Endodermal cell (in vitro differentiated cells): ENCODE results near the gene SREBF2. TPM values are rescaled to one million over a fixed set of nuclear protein-coding genes. Genes with fewer than 3 reads are reported as not detected.

ENCODE experiments used
- DNase-seq: peaks from one replicate; pipeline ENCODE4 v3.0.0-alpha.2; 2017
- H3K27ac ChIP-seq: 2 replicates; pipeline ENCODE4 v1.5.1; 2013; ENCODE audit warnings: mild to moderate bottlenecking, low read depth, low read length, moderate library complexity
- H3K27me3 ChIP-seq: 2 replicates; pipeline ENCODE4 v1.6.1; 2013; ENCODE audit warnings: mild to moderate bottlenecking, low read length, moderate library complexity; ENCODE audit not compliant: insufficient read depth, control insufficient read depth, poor library complexity, severe bottlenecking
- H3K36me3 ChIP-seq: 2 replicates; pipeline ENCODE4 v1.7.0; 2013; ENCODE audit warnings: mild to moderate bottlenecking, low read length, moderate library complexity; ENCODE audit not compliant: control insufficient read depth, insufficient read depth
- H3K4me1 ChIP-seq: one replicate; pipeline ENCODE4 v1.7.0; 2013; ENCODE audit warnings: low read length; ENCODE audit not compliant: control insufficient read depth, insufficient read depth
- H3K4me3 ChIP-seq: 2 replicates; pipeline ENCODE4 v1.5.1; 2013; ENCODE audit warnings: mild to moderate bottlenecking, low read length, moderate library complexity
- H3K9ac ChIP-seq: 2 replicates; pipeline ENCODE4 v1.6.1; 2013; ENCODE audit warnings: mild to moderate bottlenecking, low read length, moderate library complexity; ENCODE audit not compliant: poor library complexity, severe bottlenecking; ENCODE audit errors: extremely low read depth
- H3K9me3 ChIP-seq: 2 replicates; pipeline ENCODE4 v1.6.1; 2013; ENCODE audit warnings: mild to moderate bottlenecking, low read length, moderate library complexity; ENCODE audit not compliant: control insufficient read depth
- H3K27ac Mint-ChIP-seq: 2 replicates; pipeline ENCODE4 v1.8.0; 2020; ENCODE audit warnings: mixed read lengths
- H3K27me3 Mint-ChIP-seq: 2 replicates; pipeline ENCODE4 v1.8.0; 2021; ENCODE audit warnings: mild to moderate bottlenecking, mixed read lengths; ENCODE audit not compliant: insufficient read depth
- H3K36me3 Mint-ChIP-seq: 2 replicates; pipeline ENCODE4 v1.8.0; 2020; ENCODE audit warnings: low read depth, mixed read lengths
- H3K4me1 Mint-ChIP-seq: 2 replicates; pipeline ENCODE4 v1.8.0; 2020; ENCODE audit warnings: mixed read lengths
- H3K4me3 Mint-ChIP-seq: 2 replicates; pipeline ENCODE4 v1.8.0; 2020; ENCODE audit warnings: mild to moderate bottlenecking, moderate library complexity, mixed read lengths
- H3K9me3 Mint-ChIP-seq: 2 replicates; pipeline ENCODE4 v1.8.0; 2020; ENCODE audit warnings: mild to moderate bottlenecking, mixed read lengths
- CTCF ChIP-seq: fragments of 200-600 bp; sonication (generic); conservative IDR thresholded peaks from 2 replicates; pipeline ENCODE4 v1.5.0; 2021; ENCODE audit warnings: antibody characterized with exemption, mild to moderate bottlenecking
- WGBS, 2 experiments: methylation state at CpG; one replicate each; pipeline versions ENCODE4 v1.1.5 to v1.1.7; 2013; ENCODE audit warnings: missing lambda C conversion rate in 2 of 2, mixed read lengths in 1 of 2; ENCODE audit not compliant: insufficient coverage in 1 of 2, insufficient read length in 1 of 2; 5-methylcytosine and 5-hydroxymethylcytosine counted together
- long read RNA-seq, 4 experiments: library from polyadenylated mRNA in 2 of 4; library from RNA in 1 of 4; library from capped mRNA in 1 of 4; stranded (forward) in 3 of 4; unstranded in 1 of 4; transcript quantifications; one replicate each; pipeline ENCODE4 v2.0.0, GENCODE V29; 2020 to 2021; ENCODE audit warnings: inconsistent platforms in 1 of 4
- polyA plus RNA-seq, 2 experiments: library from polyadenylated mRNA; stranded (reverse); fragments of 50-300 nt; gene quantifications; one replicate each; pipeline ENCODE4 v1.2.3, GENCODE V29; 2013
- total RNA-seq, 2 donors: library from RNA; stranded (reverse); fragmentation: NEBNext Ultra II Directional in 1 of 2; extraction: Animal tissue kit (Norgen Biotek cat#: 25700) in 1 of 2; gene quantifications; 2 replicates in 1 of 2; 3 replicates in 1 of 2; pipeline ENCODE4 v1.2.1, GENCODE V29; 2021

Gene SREBF2
- 100 to 1,000 TPM; 125 to 135 TPM for total RNA-seq
- polyA plus RNA-seq (2013, experiment 1 of 2) = 220 TPM
- polyA plus RNA-seq (2013, experiment 2 of 2) = 204 TPM
- long read RNA-seq, experiment 1, full-length matches to known transcripts = 2 of 37 reads
- long read RNA-seq, experiment 1, partial matches to known transcripts = 30 of 37 reads
- long read RNA-seq, experiment 1, other reads (novel, unspliced or antisense) = 5 of 37 reads
- long read RNA-seq, experiment 2, full-length matches to known transcripts = 165 of 296 reads
- long read RNA-seq, experiment 2, partial matches to known transcripts = 64 of 296 reads
- long read RNA-seq, experiment 2, other reads (novel, unspliced or antisense) = 67 of 296 reads
- long read RNA-seq, experiment 3, full-length matches to known transcripts = 198 of 312 reads
- long read RNA-seq, experiment 3, partial matches to known transcripts = 80 of 312 reads
- long read RNA-seq, experiment 3, other reads (novel, unspliced or antisense) = 34 of 312 reads
- long read RNA-seq, experiment 4, partial matches to known transcripts = 13 of 16 reads
- long read RNA-seq, experiment 4, other reads (novel, unspliced or antisense) = 3 of 16 reads

- Histone ChIP-seq H3K9me3 (no peaks in the 10 kb centered on the region), H3K9ac (peak within 1 kb of the TSS; percentile 82), H3K27me3 (no peaks in the 10 kb centered on the region), H3K27ac (peak within 1 kb of the TSS; percentile 99), H3K4me3 (peak within 1 kb of the TSS; percentile 95), H3K36me3 (peaks cover 18% of the 10 kb centered on the region), H3K4me1 (no peaks in the 10 kb centered on the region)
- no peaks in the 10 kb centered on the region for H3K27me3 Mint-ChIP-seq
- no peaks in the 10 kb centered on the region for H3K9me3 Mint-ChIP-seq
- H3K4me1 Mint-ChIP-seq = peaks cover 13% of the 10 kb centered on the region
- H3K4me3 Mint-ChIP-seq = peak within 1 kb of the TSS; percentile 83
- H3K27ac Mint-ChIP-seq = peak within 1 kb of the TSS; percentile 99
- peak; percentile 100 for DNase-seq
- peaks cover 18% of the 10 kb centered on the region for H3K36me3 Mint-ChIP-seq
- no peak for TF ChIP-seq CTCF
- 0% methylated on average over 26 to 75 of the region's 75 CpGs for WGBS, 2 experiments
These were observed at the start of gene SREBF2 for GRCh38 chr22:41832553-41833368. SREBF2 (plus strand) TSS chr22:41833105; CDS start chr22:41833271, 166 bp downstream.

GRCh38 chr22:41787331-41787730 lies 45.6 kb upstream of the SREBF2 start:
- WGBS, 2 experiments = 93 to 100% methylated on average over 1 to 2 of the region's 2 CpGs
- no peaks in the 10 kb centered on the region for H3K9me3 Mint-ChIP-seq

More at GRCh38 chr22:41787331-41787730, 45.6 kb upstream of the SREBF2 start:
- H3K4me1 Mint-ChIP-seq = no peaks in the 10 kb centered on the region
- H3K4me3 ChIP-seq = no peak overlapping the region
- H3K9me3 ChIP-seq = no peaks in the 10 kb centered on the region
- H3K4me1 ChIP-seq = no peaks in the 10 kb centered on the region
- TF ChIP-seq CTCF = no peak
- no peaks in the 10 kb centered on the region for H3K36me3 ChIP-seq
- no peak for DNase-seq
- H3K36me3 Mint-ChIP-seq = no peaks in the 10 kb centered on the region
- no peak overlapping the region for H3K4me3 Mint-ChIP-seq
- H3K27me3 Mint-ChIP-seq = peaks cover 31% of the 10 kb centered on the region
- H3K27ac Mint-ChIP-seq = no peak overlapping the region
- peaks cover 51% of the 10 kb centered on the region for H3K27me3 ChIP-seq
- no peak overlapping the region for H3K9ac ChIP-seq
- no peak overlapping the region for H3K27ac ChIP-seq
